Fibroblast of lung (primary cell): ENCODE measurements around the gene R3HDML. TPM values are rescaled to one million over a fixed set of nuclear protein-coding genes. Genes with fewer than 3 reads are reported as not detected.
"Not testable (repeated sequence)": the region's sequence is repeated elsewhere in the genome, so short reads cannot be mapped to it uniquely, and the experiment has no call there.

Experiments used
- DNase-seq, 2 donors: peaks; one replicate each; pipeline versions ENCODE4 v3.0.0 to v3.0.0-alpha.2; 2010; ENCODE audit warnings: low read depth in 2 of 2
- H2AFZ ChIP-seq: 2 replicates; pipeline ENCODE4 v1.5.1; 2012; ENCODE audit warnings: low read length, control low read depth, inconsistent platforms
- H3K27ac ChIP-seq: 2 replicates; pipeline ENCODE4 v1.5.1; 2011; ENCODE audit warnings: low read length, control low read depth; ENCODE audit not compliant: insufficient read depth
- H3K27me3 ChIP-seq: 2 replicates; pipeline ENCODE4 v1.5.1; 2011; ENCODE audit warnings: mild to moderate bottlenecking, low read length; ENCODE audit not compliant: control insufficient read depth, insufficient read depth
- H3K36me3 ChIP-seq: 2 replicates; pipeline ENCODE4 v1.5.1; 2011; ENCODE audit warnings: low read length; ENCODE audit not compliant: control insufficient read depth, insufficient read depth
- H3K4me1 ChIP-seq: 2 replicates; pipeline ENCODE4 v1.5.1; 2011; ENCODE audit warnings: low read length; ENCODE audit not compliant: control insufficient read depth, insufficient read depth; ENCODE audit errors: extremely low read depth
- H3K4me2 ChIP-seq: 2 replicates; pipeline ENCODE4 v1.5.1; 2011; ENCODE audit warnings: low read length, control low read depth; ENCODE audit not compliant: insufficient read depth; ENCODE audit errors: extremely low read depth
- H3K4me3 ChIP-seq, 4 experiments: fragments of 200-600 bp in 1 of 4; sonication (generic) in 1 of 4; replicated peaks in 1 of 4; 2 replicates each; pipeline ENCODE4 v1.5.1; 2011 to 2016; ENCODE audit warnings: low read length in 4 of 4, low read depth in 3 of 4, mild to moderate bottlenecking in 3 of 4, control low read depth in 2 of 4, inconsistent platforms in 1 of 4, mixed read lengths in 1 of 4; ENCODE audit not compliant: insufficient read depth in 1 of 4; ENCODE audit errors: control extremely low read depth in 1 of 4
- H3K79me2 ChIP-seq: 2 replicates; pipeline ENCODE4 v1.5.1; 2012; ENCODE audit warnings: mild to moderate bottlenecking, low read length, inconsistent platforms; ENCODE audit not compliant: control insufficient read depth, insufficient read depth
- H3K9ac ChIP-seq: 2 replicates; pipeline ENCODE4 v1.5.1; 2011; ENCODE audit warnings: mild to moderate bottlenecking, low read length, control low read depth; ENCODE audit not compliant: insufficient read depth
- H3K9me3 ChIP-seq: 2 replicates; pipeline ENCODE4 v1.5.1; 2012; ENCODE audit warnings: low read depth, low read length; ENCODE audit not compliant: control insufficient read depth, insufficient read depth
- H4K20me1 ChIP-seq: 2 replicates; pipeline ENCODE4 v1.5.1; 2011; ENCODE audit warnings: low read length; ENCODE audit not compliant: control insufficient read depth, insufficient read depth; ENCODE audit errors: extremely low read depth
- EZH2 ChIP-seq: IDR thresholded peaks from 2 replicates; pipeline ENCODE4 v1.5.1; 2012; ENCODE audit warnings: low read length, control low read depth, mild to moderate bottlenecking; ENCODE audit errors: missing control alignments
- polyA plus RNA-seq, 2 donors: library from polyadenylated mRNA; depleted of rRNA in 1 of 2; stranded (reverse) in 1 of 2; unstranded in 1 of 2; fragments of >200 nt; gene quantifications; 2 replicates each; pipeline ENCODE4 v1.2.1, GENCODE V29; 2011 to 2012; ENCODE audit warnings: missing spikeins in 1 of 2
- total RNA-seq: library from RNA; depleted of rRNA; stranded (reverse); fragments of >200 nt; gene quantifications from 2 replicates; pipeline ENCODE4 v1.2.1, GENCODE V29; 2014
- TF ChIP-seq, protein P1 (sequence below), 2 donors: IDR thresholded peaks in 1 of 2; conservative IDR thresholded peaks in 1 of 2; 1 replicate in 1 of 2; 2 replicates in 1 of 2; pipeline ENCODE4 v1.5.1; 2011 to 2012; ENCODE audit warnings: low read length in 2 of 2, control low read depth in 1 of 2, inconsistent platforms in 1 of 2, low read depth in 1 of 2, mild to moderate bottlenecking in 1 of 2

R3HDML gene
- total and polyA plus RNA-seq, 2 donors (not counting 1 experiment from before 2014, with no cell fraction given), result not detected

DNA sequence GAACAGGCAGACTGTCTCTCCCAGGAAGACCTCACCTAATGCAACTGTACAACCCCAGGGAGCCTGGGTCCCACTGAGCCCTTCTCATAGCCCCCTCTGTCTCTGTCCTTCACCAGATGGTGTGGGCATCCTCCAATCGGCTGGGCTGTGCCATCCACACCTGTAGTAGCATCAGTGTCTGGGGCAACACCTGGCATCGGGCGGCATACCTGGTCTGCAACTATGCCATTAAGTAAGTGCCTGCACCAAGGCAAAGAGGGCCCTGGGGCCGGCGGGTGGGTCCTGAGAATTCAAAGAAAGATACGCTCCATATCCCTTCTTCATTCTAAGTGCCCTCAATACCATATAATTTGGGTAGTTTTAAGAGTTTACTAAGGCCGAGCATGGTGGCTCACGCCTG is 8.3 kb downstream of the R3HDML start:
- no peak overlapping the region for H3K9ac ChIP-seq
- H3K4me1 ChIP-seq, result no peaks in the 10 kb centered on the region
- no peaks in the 10 kb centered on the region for H3K27me3 ChIP-seq
- no peaks in the 10 kb centered on the region for H3K79me2 ChIP-seq
- H3K9me3 ChIP-seq, result no peaks in the 10 kb centered on the region
- H3K4me3 ChIP-seq, result no peak overlapping the region
- no peak overlapping the region for H3K4me2 ChIP-seq
- no peak overlapping the region for H3K27ac ChIP-seq
- H3K36me3 ChIP-seq, result no peaks in the 10 kb centered on the region
- DNase-seq, result no peak
- no peaks in the 10 kb centered on the region for H4K20me1 ChIP-seq
- no peak for TF ChIP-seq EZH2
- TF ChIP-seq, protein P1, sequence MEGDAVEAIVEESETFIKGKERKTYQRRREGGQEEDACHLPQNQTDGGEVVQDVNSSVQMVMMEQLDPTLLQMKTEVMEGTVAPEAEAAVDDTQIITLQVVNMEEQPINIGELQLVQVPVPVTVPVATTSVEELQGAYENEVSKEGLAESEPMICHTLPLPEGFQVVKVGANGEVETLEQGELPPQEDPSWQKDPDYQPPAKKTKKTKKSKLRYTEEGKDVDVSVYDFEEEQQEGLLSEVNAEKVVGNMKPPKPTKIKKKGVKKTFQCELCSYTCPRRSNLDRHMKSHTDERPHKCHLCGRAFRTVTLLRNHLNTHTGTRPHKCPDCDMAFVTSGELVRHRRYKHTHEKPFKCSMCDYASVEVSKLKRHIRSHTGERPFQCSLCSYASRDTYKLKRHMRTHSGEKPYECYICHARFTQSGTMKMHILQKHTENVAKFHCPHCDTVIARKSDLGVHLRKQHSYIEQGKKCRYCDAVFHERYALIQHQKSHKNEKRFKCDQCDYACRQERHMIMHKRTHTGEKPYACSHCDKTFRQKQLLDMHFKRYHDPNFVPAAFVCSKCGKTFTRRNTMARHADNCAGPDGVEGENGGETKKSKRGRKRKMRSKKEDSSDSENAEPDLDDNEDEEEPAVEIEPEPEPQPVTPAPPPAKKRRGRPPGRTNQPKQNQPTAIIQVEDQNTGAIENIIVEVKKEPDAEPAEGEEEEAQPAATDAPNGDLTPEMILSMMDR (conservative IDR thresholded peaks at IDR 0.05 in 1 of 2, IDR thresholded peaks at IDR 0.05 in 1 of 2; ENCODE audit: low read depth in 1 of 2, low read length in 2 of 2), result no peak
- no peak overlapping the region for H2AFZ ChIP-seq

DNA sequence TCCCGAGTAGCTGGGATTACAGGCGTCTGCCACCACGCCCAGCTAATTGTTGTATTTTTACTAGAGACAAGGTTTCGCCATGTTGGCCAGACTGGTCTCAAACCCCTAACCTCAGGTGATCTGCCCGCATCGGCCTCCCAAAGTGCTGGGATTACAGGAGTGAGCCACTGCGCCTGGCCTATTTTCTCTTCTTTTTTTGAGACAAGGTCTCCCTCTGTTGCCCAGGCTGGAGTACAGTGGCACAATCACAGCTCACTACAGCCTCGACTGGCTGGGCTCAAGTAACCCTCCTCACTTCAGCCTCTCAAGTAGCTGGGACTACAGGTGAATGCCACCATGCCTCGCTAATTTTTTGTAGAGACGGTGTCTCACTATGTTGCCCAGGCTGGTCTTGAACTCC is 9.1 kb downstream of the R3HDML start:
- H3K9me3 ChIP-seq, H3K4me1 ChIP-seq, DNase-seq, H4K20me1 ChIP-seq, H3K79me2 ChIP-seq, H2AFZ ChIP-seq, H3K4me3 ChIP-seq, H3K9ac ChIP-seq, H3K36me3 ChIP-seq, H3K27me3 ChIP-seq, H3K27ac ChIP-seq, H3K4me2 ChIP-seq: not testable (repeated sequence)

DNA sequence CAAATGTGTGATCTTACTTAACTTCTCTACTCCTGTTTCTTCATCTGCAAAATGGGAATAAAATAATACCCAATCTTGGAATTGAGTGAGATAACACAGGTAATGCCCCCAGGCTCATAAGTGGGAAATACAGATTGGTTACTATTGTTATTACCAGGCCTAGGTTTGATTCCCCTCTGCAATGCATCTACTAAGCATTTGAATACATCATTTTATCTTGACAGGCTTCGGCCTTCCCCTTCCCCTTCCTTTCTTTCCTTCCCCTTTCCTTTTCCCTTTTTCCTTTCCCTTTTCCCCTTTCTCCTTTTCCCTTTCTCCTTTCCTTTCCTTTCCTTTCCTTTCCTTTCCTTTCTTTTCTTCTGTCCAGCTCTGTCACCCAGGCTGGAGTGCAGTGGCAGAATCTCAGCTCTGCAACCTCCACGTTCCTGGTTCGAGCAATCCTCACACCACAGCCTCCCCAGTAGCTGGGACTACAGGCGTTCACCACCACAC is 11.4 kb downstream of the R3HDML start:
- Histone ChIP-seq H2AFZ (no peak overlapping the region), H3K4me3 (no peak overlapping the region), H4K20me1 (no peaks in the 10 kb centered on the region), H3K9me3 (no peaks in the 10 kb centered on the region), H3K36me3 (no peaks in the 10 kb centered on the region), H3K27ac (no peak overlapping the region), H3K4me2 (no peak overlapping the region), H3K27me3 (no peaks in the 10 kb centered on the region), H3K79me2 (no peaks in the 10 kb centered on the region), H3K4me1 (no peaks in the 10 kb centered on the region), H3K9ac (no peak overlapping the region)
- no peak for DNase-seq
- TF ChIP-seq EZH2, result no peak
- TF ChIP-seq, protein P1 (conservative IDR thresholded peaks at IDR 0.05 in 1 of 2, IDR thresholded peaks at IDR 0.05 in 1 of 2; ENCODE audit: low read depth in 1 of 2, low read length in 2 of 2), result no peak
